GM19238 (cell line): Measurements from ENCODE around the gene EIF4E2.

Experiments used
- DNase-seq: peaks from one replicate; pipeline ENCODE4 v3.0.0; 2011; ENCODE audit warnings: low spot score; ENCODE audit not compliant: insufficient read length

Gene EIF4E2

DNA sequence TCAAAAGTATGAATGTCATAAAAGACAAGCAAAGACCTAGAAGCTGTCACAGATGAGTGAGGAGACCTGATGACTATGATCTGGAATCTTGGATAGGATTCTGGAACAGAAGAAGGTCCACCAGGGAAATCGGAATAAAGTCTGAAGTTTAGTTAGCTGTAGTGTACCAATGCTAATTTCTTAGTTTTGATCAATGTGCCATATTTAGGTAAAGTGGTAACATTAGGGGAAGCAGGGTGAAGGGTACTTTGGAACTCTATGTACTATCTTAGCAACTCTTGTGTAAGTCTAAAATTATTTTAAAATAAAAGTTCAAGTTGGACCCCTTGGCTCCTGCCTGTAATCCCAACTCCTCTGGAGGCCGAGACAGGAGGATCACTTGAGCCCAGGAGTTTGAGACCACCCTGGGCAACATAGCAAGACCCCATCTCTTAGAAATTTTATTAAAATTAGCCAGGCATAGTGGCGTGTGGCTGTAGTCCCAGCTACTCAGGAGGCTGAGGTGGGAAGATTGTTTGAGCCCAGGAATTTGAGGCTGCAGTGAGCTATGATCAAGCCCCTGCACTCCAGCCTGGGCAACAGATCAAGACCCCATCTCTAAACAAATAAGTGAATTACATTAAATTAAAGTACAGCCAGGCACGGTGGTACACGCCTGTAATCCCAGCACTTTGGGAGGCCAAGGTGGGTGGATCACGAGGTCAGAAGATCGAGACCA lies 47.0 kb downstream of the EIF4E2 start:
- no peak for DNase-seq

DNA sequence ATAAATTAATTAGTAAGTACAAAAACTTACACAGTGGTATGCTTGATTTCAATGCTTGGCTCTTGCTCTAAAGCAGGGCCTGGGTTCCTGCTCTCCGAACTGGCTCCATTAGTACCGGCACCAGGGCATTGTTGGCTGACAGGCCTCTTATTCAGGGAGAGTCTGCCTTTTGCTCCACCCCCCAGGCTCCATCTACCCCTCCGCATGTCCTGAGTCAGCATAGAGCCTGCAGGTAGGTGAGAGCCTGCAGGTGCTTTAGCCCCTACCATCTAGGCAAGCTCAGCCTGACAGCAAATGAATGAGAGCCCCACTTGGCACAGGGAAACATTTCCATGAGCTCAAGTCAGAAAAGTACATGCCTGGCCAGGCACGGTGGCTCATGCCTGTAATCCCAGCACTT lies 47.8 kb downstream of the EIF4E2 start:
- no peak for DNase-seq

DNA sequence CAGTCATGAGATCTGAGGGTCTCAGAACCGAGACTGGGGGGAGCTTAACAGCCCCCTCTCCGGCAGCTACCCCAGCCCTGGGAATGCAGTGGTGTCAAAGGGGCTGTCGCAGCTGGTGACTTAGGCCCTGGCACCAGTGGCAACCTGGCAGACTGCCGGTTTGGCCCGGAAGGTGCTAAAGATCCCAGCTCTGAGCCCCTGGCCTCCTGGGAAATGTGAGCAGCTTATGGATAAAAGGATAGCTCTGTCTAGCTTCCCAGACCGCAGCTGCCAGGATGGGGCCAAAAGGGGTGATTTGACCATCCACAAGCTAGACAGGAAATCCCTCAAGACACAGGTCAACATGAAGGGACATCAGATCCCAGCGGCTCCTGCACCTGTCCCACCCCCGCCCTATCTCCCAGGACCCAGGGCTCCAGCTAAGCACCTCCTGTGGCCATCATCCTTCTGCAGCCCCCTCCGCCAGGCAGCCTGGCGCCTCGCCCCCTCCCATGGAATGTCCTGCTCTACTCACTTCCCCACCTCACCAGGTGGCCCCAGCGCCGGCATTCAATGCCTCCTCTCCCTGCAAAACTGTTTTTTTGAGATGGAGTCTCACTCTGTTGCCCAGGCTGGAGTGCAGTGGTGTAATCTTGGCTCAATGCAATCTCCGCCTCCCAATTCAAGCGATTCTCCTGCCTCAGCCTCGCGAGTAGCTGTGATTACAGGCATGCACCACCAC lies 49.7 kb downstream of the EIF4E2 start:
- no peak for DNase-seq

DNA sequence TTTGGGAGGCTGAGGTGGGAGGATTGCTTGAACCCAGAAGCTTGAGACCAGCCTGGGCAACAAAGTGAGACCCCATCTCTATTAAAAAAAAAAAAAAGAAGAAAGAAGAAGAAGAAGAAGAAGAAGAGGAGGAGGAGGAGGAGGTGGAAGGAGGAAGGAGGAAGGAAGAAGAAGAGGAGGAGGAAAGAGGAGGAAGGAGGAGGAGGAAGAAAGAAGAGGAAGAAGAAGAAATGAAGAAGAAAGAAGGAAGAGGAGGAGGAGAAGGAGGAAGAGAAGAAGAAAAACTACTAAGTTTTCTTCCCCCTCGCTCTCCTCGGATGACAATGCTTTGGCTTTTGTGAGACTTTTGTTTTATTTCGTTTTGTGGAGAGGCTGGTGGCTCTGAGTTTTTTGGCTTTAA lies 52.8 kb downstream of the EIF4E2 start:
- no peak for DNase-seq

DNA sequence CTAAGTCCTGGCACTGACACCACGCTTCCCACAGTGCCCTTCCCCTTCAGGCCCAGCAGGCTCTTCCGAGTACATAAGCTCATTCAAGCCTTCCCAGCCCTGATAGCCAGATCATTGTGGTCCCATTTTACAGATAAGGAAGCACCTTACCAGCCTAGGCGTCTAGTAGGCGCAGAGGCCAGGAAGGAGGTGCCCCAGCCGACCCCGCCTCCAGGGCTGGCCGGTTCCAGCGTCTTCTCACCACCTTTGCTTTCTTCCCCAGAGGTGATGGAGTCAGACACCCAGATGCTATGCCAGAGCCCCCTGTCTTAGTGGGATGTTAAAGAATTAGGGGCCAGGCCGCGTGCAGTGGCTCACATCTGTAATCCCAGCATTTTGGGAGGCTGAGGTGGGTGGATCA lies 54.0 kb downstream of the EIF4E2 start:
- DNase-seq = no peak

DNA sequence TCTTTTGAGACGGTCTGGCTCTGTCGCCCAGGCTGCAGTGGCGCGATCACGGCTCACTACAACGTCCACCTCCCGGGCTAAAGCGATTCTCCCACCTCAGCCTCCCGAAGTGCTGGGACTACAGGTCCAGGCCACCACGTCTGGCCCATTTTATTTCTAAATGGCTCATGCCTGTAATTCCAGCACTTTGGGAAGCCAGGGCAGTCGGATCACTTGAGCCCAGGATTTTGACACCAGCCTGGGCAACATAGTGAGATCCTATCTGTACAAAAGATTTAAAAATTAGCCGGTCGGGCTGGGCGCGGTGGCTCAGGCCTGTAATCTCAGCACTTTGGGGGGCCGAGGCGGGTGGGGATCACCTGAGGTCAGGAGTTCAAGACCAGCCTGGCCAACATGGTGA lies 56.5 kb downstream of the EIF4E2 start:
- no peak for DNase-seq

DNA sequence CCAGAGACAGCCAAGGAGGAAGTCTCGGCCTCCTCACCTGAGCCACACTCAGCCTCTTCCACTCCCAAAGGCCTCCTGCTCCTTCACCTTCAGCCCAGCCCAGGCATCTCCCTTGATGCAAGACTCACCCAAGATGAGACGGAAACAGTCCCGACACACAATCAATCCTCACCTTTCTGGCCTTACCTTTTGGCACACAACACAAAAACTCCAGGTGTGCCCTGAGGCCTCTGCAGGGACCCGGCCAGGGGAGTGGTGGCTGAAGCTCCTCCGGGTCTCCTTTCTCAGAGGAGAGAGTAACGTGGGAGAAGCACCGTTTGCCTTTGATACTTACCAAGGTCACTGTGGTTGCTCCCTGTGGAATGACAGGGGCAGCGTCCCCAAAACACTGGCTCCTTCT lies 59.1 kb downstream of the EIF4E2 start:
- DNase-seq = no peak

DNA sequence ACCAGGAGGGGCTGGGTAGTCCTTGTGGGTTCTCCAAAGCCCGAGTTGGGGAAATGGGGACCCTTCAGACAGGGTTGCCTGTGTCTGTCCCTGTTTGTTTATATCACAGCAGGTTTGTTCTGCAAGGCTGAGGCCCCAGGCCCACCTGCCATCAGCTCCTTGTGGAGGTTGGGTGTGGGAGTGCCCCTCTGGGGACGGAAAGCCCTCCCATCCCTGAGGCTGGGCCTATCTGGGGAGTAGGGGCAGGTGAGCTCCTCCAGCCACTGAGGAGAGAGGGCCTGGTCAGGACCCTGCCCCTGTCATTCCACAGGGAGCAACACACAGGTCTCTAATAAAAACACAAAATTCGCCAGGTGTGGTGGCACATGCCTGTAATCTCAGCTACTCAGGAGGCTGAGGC lies 59.6 kb downstream of the EIF4E2 start:
- no peak for DNase-seq

DNA sequence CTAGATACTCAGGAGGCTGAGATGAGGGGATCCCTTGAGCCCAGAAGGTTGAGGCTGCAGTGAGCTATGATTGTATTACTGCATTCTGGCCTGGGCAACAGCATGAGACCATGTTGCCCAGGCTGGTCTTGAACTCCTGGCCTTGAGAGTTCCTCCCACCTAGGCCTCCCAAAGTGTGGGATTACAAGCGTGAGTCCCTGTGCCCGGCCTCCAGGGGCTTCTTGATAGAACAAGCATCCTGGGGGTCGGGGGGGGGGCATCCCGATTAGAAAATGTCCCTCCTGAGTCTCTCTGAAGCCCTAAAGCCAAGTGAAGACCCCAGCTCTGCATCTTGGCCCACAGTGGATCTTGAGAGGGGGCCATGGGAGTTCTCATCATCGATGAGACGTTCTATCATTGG lies 60.6 kb downstream of the EIF4E2 start:
- DNase-seq = no peak

DNA sequence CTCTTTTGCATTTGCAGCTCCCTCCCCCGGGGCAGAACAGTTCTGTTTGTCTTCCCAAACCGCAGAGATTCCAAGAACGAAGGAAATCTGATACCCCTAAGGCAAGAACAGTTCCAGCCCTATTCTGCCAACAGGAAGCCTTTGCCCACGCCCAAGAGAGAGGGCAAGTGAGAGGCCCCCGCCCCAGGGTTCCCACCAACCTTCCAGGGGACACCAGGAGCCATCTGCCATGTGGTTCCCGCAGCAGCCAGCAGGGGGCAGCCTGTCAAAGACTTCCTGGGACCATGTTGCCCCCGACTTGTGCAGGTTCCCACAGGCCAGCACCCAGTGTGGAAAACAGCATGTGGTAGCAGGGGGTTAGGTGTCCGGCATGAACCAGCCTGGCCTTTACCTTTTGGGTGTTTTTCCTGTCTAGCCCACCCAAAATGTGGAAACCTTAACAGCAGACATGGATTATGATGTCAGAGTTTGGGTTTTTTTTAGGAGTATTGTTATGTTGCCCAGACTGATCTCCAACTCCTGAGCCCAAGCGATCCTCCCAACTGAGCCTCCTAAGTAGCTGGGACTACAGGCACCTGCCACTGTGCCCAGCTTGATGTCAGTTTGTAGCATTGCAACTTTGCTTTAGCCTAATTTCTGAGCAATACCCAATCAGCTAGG lies 61.2 kb downstream of the EIF4E2 start:
- DNase-seq = peak; percentile 46

DNA sequence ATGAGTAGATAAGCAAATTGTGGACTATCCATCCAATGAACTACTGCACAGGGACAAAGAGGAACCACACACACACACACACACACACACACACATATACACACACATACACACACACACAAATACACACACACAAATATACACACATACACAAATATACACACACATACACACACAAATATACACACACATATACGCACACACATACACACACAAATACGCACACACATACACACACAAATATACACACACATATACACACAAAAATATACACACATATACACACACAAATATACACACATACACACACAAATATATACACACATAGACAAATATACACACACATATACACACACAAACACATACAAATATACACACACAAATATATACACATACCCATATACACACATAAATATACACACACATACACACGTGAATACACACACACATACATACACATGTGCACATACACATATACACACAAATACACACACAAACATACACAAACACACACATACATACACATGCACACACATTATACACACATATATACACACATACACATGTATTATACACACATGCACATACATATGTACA lies 63.1 kb downstream of the EIF4E2 start:
- no peak for DNase-seq

DNA sequence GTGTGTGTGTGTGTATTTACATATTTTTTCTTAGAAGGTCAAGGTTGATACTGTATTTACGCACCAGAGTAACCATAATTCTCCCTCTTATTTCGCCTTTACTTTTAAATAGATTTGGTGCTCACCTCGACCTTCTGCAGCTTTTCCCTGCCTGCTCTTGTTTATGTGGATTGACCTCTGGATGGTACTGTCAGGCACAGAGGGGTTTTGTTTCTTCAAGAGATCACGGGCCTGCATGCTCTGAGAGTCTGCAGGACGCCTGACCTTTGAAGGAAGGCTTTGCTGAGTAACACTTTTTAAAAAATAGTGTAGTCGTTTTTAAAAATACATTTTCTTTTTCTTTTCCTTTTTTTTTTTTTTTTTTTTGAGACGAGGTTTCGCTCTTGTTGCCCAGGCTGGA lies 64.8 kb downstream of the EIF4E2 start:
- no peak for DNase-seq
